Right hindlimb (tissue), 1 donor: ENCODE results near the gene RARA.
A peak's percentile ranks its signal among the peaks of the same experiment; 100 is the strongest.
"Not testable (repeated sequence)": the region's sequence is repeated elsewhere in the genome, so short reads cannot be mapped to it uniquely, and the experiment has no call there.

Experiments
- DNase-seq: peaks from one replicate; pipeline ENCODE4 v3.0.0-alpha.2; 2018

RARA gene

GRCh38 chr17:40299159-40299757, 9.7 kb upstream of the RARA start:
- DNase-seq: not testable (repeated sequence)

DNA sequence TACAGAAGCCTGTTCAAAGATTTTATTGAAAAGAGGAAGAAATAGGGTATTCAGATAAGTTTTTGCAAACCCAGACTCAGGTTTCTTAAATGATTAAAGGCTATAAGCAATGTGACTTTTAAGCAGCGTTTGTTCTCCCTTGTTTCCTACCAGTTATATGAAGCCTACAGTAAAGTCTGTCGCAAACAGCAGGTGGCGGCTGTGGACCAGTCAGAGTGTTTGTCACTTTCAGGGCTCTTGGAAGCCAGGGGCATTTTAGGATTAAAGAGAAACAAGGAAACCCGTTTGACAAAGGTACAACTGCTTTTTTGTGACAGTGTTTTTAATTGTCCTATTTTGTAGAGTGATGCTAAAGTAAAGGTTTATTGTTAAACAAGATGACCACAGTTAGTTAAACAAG, 7.7 kb upstream of the RARA start:
- no peak for DNase-seq

DNA sequence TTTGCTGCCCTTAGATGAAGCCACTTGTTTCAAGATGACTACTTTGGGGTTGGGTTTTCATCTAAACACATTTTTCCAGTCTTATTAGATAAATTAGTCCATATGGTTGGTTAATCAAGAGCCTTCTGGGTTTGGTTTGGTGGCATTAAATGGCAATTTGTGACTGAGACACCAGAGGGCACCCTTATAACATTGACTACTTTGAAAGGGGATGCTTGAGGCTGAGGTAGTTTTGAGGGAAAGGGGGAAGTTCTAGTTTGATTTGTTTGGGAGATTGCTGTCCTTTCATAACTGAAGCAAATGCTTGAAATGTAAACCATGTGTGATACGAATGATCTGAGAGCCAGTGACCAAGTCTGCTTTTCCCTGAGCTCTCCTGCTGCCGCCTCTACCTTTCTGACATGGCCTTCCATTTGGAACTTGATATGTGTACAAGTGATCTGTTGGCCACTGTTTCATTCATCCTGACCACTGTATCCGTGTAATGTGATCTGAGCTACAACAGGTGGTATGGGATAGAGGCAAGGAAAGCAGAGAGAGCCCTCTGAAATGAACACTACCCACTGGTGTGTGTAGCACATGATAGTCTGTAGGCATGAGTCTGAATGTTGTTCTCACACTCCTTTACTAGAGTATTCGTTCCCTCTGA, 5.8 kb upstream of the RARA start:
- peak; percentile 77 for DNase-seq

DNA sequence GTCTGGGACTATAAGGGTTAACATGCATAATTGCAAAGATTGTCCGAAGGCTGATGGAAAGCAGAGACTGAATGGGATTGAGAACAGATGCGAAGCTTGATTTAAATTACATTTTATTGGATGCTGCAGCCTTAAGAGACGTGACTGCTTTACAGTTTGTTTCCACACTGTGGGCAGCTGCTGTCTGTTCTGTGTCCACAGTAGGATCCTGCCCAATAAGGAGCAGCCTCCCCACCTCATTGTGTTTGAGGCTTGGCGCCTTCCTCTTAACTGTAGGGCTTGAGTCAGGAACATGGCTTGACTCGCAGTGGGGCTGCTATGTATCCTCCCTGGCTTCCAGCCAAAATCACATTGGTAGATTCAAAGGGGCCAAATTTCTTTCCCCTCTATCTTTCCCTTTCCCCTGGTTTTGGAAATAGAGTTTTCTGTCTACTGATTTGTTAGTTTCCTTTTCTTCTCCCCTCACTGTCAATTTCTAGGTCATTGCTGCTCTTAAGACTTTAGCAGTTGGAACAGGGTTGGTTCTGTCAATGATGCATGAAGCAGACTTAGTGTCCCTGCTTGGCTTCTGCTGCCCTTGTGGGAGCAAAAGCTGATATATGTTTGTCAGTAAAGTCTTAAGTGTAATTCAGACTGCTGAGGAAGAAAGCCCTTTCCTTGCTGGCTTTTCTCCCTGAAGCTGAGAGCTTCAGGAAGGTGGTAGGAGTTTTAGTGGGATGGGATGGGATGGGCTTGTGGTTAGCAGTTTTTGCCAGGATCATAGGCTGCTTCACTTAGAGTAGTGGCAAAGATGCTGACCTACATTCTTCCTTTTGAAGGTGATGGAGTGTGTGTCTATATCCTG, 5.0 kb upstream of the RARA start:
- peak; percentile 85 for DNase-seq

DNA sequence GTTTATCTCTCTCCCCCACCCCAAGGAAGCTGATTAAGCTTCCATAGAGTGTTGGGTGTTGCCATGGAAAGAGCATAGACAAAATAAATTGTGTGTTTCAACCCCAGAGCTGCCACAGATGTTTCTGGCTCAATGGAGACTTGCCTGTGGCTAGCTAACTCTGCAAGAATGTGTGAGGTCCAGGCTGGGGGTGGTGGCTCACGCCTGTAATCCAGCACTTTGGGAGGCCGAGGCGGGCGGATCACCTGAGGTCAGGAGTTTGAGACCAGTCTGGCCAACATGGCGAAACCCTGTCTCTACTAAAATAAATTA, 4.5 kb upstream of the RARA start:
- DNase-seq: peak; percentile 61

- DNase-seq: not testable (repeated sequence)
Measured at GRCh38 chr17:40304866-40305265, 4.1 kb upstream of the RARA start.

GRCh38 chr17:40306395-40306794, 2.6 kb upstream of the RARA start:
- DNase-seq: no peak

DNA sequence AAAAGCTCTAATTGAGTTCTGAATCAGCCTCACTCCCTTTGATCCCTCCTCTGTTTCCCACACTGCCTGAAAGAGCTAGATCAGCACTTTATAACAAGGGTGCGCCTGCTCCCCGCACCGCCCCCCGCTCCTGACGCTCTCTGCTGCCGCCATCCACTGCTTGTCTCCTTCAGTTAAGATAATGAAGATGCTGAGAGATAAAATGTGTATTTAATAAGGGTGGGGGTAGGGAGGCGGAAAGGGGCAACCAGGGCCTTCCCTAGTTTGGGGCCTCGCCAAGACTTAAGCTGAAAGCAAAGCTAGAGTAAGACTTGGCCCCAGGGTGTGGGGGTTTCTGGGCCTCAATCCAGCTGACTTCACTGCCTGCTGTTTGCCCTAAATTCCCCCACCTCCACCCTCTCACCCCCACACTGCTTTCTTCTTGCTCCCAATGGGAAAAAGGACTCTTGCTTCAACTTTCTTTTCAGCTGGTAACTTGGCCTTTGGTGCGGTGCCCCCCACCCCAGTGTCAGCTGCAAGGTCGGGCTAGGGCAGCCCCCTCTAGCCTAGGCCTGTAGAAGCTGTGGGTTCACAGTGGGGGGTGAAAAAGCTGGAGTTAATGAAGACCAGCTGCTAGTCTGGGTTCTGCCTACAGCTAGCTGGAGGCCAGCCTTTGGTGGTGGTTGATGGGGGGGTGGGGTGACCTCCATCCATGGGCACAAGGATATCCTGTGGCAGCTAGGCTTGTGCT, 1.8 kb upstream of the RARA start:
- peak; percentile 69 for DNase-seq

DNA sequence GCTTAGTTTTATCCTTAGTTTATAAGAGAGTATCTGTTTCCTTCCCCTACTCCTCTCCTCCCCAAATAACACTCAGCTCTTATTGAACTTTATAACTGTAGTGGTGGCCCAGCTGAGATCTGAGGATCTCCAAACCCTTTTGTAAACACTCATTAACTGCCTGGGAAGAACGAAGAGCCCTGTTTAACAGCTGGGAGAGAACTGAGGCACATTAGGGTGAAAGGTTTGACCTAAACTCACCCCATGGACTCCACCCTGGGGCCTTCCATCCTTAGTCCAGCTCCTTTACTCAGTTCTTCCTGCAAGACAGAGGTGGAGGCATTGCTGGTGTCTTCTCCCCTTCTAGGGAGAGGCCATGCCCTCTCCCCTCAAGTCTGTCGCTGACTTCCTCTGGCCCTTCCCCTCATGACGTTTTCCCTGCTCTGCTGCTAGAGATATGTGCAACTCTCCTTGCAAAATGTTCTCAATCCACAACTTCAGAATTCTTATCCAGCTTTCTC, 1.2 kb upstream of the RARA start:
- DNase-seq: no peak

- no peak for DNase-seq
Measured at GRCh38 chr17:40309949-40310510, 1.1 kb downstream of the RARA start.

GRCh38 chr17:40310882-40311391, 2.0 kb downstream of the RARA start:
- DNase-seq: peak; percentile 46

DNA sequence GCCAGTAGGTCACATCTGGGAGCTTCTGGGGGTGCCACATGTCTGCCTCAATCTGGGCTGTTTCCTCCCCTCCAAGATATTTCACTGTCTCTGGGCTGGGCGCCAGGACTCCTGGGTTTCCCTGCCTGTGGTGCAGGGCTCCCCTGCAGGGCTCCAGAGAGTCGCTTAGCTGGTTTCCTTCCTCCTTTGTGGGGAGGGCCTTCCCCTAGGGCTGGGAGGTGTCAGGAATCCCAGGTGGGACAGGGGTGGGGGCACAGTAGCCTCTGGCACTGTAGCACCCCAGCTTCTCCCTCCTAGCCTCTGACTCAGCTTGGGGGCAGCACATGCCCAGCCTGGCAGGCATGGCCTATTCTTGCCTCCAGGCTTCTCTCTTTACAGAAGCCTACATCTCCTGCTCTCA, 2.6 kb downstream of the RARA start:
- DNase-seq: peak; percentile 57

DNA sequence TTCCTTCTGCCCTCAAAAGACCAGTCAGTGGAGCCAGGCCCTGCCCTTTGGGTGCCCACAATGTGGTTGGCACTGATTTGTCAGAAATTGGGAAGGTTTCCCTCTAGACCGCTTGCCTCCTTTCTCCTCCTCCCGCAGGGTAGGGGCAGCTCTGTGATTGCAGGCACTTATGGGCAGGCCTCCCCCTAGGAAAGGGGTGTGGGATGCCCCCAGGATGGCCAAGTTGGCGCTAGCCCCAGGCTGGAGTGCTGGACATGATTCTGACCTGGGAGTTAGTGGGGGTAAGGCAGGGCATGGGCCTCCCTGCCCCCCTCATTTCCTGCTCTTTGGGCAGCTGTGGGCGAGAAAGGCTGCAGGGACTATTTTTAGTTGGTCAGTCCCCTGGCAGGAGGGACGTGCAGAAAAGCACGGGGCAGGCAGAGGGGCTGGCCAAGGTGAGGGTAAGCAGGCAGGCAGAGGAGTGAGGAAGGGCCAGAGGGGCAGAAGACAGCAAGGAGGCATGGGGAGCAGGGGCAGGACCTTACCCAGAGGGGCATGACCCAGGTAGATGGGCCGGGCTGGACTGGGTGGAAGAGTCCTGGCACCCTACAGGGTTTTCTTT, 3.3 kb downstream of the RARA start:
- DNase-seq: peak; percentile 68

GRCh38 chr17:40312893-40313667, 4.1 kb downstream of the RARA start:
- no peak for DNase-seq

DNA sequence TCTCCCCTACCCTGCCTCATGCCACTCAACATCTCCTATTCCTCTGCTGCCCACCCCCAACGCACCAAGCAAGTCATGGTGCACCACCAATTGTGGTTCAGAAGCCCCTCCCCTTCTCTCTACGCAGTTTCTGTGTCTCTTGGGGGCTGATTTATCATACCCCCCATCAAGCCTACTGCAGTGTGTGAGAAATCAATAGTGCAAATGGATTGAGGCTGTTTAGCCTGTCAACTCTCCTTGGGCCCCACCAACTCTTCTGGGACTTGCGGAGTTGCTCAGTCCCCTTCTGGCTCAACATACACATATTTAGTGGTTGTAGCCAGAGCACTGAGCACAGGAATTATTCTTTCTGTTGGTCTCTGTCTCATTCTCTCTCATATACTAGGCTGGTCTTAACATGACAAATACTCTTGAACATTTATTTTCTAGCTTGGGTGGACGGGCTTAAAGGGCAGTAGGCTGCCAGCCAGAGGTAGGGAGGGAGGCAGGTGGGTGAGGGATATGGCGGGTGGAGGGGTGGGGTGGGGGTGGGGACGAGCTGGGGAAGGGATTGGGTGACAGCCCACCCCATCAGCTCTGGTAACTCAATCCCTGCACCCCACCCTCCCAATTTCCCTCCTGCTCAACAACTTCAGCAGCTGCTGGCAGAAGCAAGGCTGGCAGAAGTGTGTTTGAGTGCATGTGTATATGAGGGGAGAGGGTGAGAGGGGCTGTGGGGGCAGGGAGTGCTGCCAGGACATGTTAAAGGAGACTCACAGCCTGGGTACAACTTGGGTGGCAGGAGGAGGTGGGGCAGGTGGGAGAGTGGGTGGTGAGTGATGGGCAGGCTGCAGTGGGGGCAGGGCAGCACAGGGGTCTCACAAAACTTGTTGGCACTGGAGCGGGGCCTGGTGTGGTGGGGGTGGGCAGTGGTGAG, 4.9 kb downstream of the RARA start:
- peak; percentile 82 for DNase-seq

GRCh38 chr17:40314584-40314956, 5.6 kb downstream of the RARA start:
- DNase-seq: peak; percentile 76

GRCh38 chr17:40315206-40315605, 6.2 kb downstream of the RARA start:
- DNase-seq: no peak

DNA sequence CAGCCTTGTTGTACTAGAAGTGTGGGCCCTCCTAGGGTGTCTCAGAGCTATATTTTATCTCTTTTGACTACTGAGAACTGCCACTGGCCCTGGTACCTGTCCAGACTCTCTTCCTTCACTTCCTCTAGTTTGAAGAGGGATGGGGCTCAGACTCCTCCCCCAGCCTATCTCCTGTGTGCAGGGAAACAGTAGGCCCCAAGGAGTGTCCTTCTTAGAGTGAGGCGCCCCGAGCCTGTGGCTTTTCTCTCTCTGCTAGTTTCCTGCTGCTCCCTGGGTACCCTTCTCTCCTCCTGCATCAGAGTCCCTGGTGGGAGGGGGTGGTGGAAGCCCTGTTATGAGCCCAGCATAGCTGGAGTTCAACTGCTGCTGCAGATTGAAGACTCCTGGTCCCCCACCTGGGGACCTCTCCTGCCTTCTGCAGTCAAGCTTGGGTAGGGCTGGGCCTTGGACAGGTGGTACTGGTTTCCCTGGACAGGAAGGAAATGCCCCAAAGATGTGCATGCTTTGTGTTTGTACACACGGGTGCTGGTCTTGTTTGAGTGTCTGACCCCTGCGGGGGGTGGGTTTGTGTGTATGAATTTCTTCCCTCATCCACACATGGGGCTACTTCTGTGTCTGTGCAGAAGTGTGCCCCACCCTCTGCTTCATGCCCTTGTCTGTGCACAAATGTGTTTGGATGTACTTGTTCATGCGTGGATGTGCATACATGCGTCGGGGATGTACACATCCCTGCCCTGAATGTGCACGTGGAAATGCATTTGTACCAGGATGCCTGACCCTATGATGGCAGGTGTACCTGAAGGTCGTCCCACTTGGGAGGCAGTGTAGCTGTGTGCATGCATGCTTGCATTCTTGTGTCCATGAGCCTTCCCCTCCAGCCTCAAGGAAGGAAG, 6.9 kb downstream of the RARA start:
- DNase-seq: no peak
